Upper lobe of left lung (tissue), 4 donors: ENCODE data around the gene PFN3.

Experiments used
- CTCF ChIP-seq, 6 experiments: fragments of 450-650 bp in 4 of 6; fragments of 200-600 bp in 2 of 6; sonication (generic) in 2 of 6; IDR thresholded peaks; one replicate each; pipeline ENCODE4 v1.5.1; 2016 to 2019; ENCODE audit warnings: antibody characterized with exemption in 6 of 6
- POLR2A ChIP-seq, 4 donors: fragments of 450-650 bp; IDR thresholded peaks; one replicate each; pipeline ENCODE4 v1.5.1; 2016 to 2017; ENCODE audit warnings: antibody characterized with exemption in 4 of 4, mild to moderate bottlenecking in 2 of 4

- TF ChIP-seq CTCF (IDR thresholded peaks at IDR 0.05) (no peak), POLR2A (IDR thresholded peaks at IDR 0.05) (no peak)
Observed at GRCh38 chr5:177384134-177384533, 16.3 kb downstream of the PFN3 start, which contains the start of gene SLC34A1.
